NCI-H1694 treated with DMSO at 0.1 percent for 48 hours (cell line): ENCODE data around the gene CALR3.
"Not testable (repeated sequence)": the region's sequence is repeated elsewhere in the genome, so short reads cannot be mapped to it uniquely, and the experiment has no call there.

Experiments
- DNase-seq: peaks from one replicate; lab custom pipeline; 2025; lab: John Stamatoyannopoulos, UW

Gene CALR3

DNA sequence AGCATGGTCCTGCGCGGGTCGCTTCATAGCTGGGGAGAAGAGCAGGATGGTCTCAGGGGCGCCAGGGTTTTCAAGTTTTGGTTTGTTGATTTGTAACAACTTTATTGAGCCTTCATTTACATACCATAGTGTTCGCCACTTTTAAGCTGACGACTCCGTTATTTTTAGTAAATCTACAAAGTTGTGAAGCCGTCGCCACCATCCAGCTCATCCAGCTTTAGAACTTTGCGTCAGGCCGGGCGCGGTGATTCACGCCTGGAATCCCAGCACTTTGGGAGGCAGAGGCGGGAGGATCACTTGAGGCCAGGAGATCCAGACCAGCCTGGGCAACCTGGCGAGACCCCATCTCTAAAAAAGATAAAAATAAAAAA is 631 bp upstream of the CALR3 start:
- peak; percentile 37 for DNase-seq

DNA sequence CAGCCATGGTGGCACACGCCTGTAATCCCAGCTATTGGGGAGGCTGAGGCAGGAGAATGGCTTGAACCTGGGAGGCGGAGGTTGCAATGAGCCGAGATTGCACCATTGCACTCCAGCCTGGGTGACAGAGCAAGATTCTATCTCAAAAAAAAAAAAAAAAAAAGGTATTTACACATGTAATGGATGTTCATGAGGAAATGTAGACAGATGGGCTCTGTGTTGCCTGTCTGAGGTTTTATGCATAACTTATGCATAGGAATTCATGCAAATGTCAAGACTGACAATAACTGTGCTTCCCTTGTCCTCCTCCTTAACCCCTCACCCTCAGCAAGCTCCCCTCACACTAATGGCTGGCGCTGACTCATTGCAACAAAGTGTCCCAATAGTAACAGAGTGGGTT is 9.5 kb downstream of the CALR3 start:
- not testable (repeated sequence) for DNase-seq

DNA sequence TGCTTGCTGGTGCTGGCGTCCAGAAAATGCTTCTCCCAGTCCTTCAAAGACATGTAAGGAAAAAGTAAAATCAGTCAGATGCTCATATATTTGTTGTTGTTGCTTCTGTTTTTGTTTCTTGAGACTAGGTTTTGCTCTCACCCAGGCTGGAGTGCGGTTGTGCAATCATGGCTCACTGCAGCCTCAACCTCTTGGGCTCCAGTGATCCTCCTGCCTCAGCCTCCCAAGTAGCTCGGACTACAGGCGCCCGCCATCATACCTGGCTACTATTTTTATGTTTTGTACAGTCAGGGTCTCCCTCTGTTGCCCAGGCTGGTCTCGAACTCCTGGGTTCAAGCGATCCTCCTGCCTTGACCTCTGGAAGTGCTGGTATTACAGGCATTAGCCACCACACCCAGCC is 13.2 kb downstream of the CALR3 start:
- DNase-seq = no peak

DNA sequence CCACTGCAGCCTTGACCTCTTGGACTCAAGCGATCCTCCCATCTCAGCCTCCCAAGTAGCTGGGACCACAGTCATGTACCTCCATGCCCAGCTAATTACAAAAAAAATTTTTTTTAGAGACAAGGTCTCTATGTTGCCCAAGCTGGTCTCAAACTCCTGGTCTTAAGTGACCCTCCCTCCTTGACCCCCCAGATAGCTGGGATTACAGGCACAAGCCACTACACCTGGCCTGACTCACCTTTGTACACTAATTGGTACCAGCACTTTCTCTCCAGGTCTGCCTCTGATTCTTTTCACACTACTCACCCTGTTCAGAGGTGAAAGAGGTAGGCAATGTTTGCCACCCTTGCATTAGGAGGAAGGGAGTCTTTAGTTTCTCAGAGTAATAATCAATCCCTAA is 18.7 kb downstream of the CALR3 start:
- DNase-seq = no peak

DNA sequence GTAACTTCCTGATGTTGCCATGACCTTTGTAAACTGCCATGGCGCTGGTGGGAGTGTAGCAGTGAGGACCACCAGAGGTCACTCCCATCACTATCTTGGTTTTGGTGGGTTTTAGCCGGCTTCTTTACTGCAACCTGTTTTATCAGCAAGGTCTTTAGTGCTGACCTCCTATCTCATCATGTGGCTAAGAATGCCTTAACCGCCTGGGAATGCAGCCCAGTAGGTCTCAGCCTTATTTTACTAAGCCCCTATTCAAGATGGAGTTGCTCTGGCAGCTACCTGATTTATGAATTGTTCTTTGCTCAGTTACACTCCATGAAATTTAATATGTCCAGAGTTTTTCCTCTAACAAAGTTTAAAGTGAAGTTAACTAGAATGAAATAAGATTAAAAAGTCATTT is 19.6 kb downstream of the CALR3 start:
- no peak for DNase-seq

DNA sequence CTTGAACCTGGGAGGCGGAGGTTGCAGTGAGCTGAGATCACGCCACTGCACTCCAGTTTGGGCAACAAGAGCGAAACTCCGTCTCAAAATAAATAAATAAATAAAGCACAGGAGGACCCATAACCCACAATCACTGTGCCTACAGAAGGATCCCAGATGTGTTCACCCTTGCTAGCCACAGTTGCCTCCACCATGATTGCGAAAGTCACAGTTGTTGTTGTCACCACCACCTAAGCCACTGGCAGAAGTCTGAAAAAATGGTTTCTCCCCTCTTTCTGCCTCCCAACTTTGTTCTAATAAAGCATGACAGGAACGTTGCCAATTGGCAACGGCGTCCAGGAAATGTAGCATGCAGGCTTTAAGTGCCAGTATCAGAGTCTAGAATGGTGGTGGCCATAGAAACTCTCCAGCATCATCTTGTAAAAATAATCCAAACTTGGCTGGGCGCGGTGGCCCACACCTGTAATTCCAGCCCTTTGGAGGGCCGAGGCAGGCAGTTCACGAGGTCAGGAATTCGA is 22.0 kb downstream of the CALR3 start:
- no peak for DNase-seq

DNA sequence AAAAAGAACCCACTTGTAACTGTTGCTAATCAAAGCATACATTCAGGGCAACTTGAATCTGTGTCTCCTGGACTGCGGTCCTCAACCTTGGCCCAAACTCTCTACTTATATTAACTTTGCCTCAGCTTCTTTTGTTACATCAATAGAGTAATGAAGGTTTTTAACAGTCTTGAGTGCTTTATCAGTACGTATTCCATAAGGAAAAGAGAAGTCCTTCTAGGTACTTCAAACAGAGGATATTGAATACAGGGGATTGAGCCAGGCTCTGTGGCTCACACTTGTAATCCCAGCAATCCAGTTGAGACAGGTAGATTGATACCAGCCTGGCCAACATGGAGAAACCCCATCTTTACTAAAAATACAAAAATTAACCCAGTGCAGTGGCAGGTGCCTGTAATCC is 23.0 kb downstream of the CALR3 start:
- no peak for DNase-seq

DNA sequence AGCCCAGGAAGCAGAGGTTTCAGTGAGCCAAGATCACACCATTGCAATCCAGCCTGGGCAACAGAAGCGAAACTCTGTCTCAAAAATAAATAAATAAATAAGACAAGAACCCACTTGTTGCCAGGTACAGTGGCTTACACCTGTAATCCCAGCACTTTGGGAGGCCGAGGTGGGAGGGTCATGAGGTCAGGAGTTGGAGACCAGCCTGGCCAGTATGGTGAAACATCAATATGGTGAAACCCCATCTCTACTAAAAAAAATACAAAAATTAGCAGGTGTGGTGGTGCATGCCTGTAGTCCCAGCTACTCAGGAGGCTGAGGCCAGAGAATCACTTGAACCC is 23.4 kb downstream of the CALR3 start:
- DNase-seq = not testable (repeated sequence)

DNA sequence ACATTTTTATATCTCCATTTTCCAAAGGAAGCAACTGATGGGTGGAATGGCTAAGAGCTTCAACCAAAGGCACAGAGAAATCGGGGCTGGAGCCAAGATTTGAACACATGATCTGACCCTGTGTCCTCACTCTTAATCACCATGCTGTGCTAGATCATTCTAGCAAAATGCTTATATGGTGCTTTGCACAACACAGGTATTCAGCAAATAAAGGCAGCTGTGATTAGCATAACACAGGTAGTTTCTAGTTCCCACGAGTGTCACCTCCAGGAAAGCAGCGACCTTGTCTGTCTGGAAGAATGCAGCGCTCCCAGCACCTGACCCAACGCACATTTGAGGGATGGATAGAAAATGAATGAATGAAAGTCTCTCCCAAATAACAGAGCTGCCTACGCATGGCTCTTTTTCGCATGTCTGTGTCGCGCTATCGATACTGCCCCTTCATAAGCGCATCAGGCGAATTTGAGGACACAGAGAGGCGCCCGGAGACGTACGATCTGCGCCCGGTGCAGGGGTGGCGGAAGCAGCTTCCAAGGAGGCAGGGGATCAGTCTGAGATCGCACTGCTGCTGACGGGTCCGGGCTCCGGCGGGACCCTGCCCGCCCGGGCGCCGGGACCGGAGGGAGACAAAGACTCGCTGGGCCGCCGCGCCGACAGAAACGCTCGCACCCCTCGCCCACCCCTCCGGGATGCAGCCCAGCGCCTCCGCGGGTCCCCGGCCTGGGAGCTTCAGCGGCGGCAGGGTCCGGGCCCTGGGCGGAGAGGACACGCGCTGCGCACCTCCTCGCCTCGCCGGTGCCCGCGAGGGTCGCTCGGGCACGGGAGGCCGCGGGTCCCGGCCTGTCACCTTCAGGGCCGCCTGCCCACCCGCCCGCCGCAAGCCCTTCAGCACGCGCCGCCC is 24.8 kb downstream of the CALR3 start:
- DNase-seq = no peak

DNA sequence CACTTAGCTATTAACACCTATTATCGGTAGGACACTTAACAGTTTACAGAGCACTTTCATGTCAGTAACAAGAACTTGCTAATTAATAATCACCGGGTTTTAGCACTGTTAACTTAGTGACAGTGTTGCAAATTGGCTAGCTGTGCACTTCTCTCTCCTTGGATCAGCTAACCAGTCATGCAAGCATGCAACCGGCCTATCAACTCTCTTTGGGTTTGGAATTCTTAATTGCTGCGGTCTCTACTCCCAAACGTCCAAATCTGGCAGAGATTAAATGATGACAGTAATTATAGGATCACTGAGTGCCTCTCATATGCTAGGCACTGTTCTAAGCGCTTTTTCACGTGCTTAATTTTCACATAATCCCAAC is 25.4 kb downstream of the CALR3 start:
- no peak for DNase-seq

DNA sequence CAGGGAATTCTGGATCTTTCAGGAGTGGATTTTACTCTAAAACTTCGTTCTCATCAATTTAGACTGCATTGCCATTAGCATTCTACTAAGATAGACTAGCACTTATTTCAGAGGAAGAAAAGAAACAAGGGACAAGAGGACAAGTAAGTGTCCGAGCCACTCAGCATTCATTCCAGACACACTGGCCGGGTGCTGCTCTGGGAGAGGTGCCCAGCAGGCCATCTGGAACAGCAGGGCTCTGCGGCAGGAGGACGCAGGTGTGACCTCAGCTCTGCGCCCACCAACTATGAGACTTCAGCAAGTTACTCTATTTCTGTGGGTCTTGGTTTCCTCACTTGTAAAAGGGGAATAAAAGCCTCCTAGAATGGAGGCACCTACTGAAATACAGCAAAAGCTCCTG is 28.4 kb downstream of the CALR3 start:
- DNase-seq = no peak

DNA sequence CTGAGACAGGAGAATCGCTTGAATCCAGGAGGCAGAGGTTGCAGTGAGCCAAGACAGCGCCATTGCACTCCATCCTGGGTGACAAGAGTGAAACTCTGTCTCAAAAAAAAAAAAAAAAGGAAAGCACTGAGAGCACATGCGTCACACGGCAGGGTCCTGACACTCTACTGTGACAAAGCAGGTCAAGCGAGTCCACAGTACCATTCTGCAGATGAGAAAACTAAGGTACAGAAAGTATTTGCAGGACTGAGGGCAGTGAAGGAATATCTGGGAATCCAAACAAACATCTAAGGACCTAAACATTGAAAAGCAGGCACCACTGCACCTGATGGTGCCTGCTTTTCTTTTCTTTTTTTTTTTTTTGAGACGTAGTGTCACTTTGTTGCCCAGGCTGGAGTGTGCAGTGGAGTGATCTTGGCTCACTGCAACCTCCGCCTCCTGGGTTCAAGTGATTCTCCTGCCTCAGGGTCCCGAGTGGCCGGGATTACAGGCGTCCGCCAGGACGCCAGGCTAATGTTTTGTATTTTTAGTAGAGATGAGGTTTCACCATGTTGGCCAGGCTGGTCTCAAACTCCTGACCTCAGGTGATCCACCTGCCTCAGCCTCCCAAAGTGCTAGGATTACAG is 29.1 kb downstream of the CALR3 start:
- not testable (repeated sequence) for DNase-seq

DNA sequence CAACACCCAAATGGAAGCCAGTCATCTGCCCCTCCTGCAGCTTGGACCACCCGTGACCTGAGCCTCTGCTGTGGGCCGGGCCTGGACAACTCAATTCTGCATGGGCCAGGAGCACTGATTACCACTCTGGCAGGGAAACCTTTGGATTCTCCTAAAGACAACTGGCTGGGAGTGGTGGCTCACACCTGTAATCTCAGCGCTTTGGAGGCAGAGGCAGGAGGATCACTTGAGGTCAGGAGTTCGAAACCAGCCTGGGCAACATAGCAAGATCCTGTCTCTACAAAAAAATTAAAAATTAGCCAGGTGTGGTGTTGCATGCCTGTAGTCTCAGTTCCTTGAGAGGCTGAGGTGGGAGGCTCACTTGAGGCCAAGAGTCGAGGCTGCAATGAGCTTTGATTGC is 30.7 kb downstream of the CALR3 start:
- no peak for DNase-seq

DNA sequence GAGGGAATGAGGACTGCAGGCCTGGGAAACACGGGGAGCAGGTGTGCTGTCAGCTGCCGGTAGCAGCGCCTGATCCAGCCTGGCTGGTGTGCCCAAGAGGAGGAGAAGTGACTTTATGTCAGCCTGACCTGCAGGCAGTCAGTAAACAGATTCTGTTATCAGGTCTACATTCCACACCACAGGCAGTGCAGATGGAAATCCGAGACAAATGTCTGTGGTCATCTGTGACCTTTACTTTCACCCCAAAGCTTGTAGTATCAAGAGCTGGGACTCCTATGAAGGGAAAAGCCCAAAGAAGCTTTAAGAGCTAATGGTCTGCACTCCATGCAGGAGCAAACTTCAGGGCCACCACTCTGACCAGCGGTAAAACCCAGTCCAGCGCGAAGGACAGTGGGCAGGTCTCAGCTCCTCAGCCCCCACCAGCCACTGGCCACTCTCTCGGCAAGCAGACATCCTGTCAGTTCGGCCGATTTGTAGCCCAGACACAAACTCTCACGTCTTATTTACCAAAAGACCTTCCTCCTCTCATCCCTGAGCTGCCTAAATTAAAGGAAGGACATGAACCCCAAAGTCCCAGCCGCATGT is 31.9 kb downstream of the CALR3 start:
- DNase-seq = no peak

DNA sequence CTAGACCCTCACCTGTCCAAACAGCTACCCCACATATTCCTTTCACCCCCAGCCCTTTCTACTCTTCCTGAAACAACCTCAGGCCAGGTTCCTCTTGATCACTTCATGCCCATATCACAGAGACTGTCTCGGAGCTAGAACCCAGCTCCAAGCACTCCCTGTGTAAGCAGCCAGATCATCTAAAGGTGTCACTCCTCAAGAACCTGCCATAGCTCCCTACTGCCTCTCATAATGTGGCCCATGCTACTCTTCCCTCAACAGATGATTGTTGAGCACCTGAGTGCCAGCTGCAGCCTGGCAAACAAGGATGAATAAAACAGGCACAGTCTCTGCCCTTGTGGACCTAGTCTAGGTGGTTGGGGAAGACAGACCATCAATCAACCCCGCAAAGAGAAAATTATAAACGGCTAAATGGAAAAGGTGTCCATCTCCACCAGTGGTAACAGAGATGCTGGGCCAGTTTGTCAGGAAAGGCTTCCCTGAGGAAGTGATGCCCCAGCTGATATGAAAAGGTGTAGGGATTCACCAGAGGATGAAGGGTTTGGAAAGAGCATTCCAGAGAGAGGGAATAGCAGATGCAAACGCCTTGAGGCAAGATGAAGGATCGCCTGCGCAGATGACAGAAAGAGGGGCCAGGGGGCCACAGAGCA is 32.5 kb downstream of the CALR3 start:
- DNase-seq = no peak

DNA sequence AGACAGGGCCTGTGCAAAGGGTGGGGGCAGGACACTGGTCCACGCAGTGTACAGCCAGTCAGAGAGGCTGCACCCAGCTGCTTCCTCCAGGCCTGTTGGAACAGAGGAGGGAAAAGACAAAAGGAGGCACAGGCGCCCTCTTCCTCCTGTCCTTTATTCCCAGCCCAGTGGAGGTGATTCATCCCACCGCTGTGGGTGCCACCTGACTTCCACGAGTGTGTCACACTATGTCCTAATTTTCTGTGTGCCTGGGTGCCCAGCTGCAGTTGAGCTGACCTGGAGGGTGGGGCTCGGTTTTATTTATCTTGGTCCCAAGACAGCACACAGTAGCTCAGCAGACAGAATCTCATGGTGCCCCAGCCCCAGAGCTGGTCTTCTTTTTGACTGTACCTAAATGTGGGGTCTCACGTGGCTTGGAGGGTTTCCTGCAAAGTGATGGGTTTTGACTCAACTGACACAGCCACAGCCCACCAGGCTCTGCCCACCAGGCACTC is 33.2 kb downstream of the CALR3 start:
- no peak for DNase-seq

DNA sequence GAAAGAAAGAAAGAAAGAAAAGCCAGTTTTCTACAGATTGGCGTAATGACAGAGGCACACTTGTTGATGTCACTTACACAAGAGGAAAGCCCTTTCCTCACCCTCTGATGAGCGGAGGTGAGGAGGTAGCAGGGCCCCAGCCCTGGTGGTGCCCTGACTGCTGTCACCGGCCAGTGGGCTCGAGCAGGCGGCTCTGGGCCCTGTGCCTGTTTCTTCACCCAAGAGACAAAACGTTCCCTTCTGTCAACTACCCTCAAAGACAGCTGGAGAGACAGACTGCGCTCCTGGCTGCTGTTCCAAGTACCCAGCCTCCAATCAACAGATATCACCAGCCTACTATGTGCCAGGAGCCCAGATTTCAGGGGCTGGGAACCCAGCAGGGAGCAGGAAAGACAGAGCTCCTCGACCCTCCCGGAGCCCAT is 34.3 kb downstream of the CALR3 start:
- DNase-seq = peak; percentile 69

DNA sequence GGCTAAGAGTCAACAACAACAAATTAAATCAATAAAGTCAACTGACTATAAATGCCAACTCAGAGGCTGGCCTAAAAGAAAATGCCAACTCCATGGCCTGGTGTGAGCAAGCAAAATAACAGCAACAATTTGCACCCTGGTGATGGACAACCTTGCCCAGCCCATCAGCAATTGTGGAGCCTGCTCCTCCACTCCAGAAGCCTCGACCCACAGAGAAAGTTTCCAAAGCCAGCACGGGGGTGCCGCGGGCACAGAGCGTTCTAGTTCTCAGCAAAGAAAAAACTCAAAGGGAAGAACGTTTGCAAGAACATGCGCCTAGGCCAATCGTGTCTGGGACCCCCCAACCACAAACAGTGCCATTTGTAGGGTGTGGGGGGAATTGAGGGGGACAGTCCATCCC is 35.5 kb downstream of the CALR3 start:
- no peak for DNase-seq

DNA sequence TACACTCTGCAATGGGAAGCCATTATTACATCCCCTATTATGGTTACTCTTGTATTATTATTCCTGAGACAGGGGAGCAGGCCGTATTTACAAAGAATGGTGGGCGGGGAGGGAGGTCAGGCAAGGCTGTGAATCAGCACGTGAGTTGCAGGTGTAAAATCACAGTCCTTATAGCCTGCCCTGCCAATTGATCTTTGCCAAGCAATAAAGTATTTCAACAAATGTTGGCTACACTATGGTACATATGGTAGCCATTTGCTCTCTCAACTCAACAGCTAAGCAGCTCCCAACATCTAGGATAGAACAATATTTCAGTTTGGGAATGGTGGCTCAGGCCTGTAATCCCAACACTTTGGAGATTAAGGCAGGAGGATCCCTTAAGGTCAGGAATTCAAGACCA is 36.3 kb downstream of the CALR3 start:
- no peak for DNase-seq

DNA sequence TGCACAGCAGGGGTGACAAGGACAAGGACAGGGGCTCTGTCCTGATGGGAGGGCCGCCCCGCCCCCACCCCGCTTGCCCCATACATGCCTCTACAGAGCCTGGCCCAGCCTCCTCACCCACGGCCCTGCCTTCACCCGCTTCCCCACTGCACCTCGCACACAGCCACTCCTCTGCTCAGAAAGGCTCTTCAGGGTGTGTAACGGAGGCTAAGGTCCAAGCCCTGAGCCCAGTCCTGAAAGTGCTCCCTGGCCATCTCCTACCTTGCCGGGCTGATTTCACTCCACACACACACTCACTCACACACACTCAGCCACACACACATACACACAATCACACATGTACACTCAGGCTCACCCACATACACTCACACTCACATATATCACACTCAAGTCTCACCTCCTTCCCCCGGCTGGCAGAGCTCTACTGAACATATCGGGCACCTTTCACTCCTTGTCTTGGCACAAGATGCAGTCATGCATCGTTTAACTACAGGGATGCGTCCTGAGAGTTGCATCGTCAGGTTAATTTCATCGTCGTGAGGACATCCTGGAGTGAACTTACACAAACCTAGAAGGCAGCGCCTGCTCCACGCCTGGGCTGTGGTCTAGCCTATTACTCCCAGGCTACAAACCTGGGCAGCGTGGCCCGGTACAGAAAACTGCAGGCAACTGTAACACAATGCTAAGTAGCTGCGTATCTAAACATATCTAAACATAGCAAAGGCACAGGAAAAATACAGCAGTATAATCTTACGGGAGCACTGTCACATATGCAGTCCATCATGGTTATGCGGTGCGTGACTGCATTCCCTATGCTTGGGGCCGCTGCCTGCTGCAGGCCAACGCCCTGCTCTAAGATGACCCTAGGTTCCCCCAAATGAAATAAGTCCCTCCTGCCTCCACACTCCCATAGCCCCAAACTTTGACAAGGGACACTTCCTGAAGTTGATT is 37.3 kb downstream of the CALR3 start:
- no peak for DNase-seq

DNA sequence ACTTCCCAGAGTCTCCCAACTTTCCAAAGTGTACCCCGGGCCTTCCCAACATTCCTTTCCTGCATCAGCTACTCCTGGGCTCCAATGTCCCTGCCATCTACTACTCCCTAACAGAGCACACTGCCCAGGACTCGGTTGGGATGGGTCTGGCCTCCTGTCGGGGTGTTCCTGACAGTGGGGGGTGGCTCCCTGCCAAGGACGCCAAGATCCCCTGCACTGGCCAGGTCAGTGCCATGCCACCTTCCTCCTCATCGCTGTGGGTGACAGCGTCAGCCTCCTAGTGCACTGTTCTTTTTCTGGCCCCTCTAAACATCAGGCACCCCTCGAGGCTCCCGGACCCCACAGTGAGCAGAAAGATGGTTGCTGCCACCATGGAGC is 38.0 kb downstream of the CALR3 start:
- no peak for DNase-seq
